Putamen (tissue), 1 donor: ENCODE data around the gene CPLX1.

Experiments used
- DNase-seq: peaks from one replicate; pipeline ENCODE4 v3.0.0-alpha.2; 2016; ENCODE audit warnings: low spot score

Gene CPLX1

DNA sequence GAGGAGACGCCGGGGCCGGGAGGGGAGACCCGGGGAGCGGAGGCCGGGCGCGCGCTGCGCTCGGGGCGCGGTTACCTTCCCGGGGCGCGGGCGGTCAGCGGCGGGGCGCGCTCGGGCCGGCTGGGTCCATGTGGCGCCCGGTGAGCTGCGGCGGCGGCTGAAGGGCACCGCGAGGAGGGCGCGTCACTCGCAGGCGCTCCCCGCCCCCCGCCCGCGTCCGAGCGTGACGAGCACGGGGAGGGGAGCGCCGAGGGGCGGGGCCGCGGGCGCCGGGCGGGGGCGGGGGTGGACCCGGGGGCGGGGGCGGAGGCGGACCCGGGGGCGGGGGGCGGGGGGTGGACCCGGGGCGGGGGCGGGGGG, at the start of gene CPLX1:
Gene CPLX1 (minus strand): TSS at position 159 of the 360 bp plus-strand sequence. CDS start 1,607 bp downstream, outside the sequence.
- no peak for DNase-seq

DNA sequence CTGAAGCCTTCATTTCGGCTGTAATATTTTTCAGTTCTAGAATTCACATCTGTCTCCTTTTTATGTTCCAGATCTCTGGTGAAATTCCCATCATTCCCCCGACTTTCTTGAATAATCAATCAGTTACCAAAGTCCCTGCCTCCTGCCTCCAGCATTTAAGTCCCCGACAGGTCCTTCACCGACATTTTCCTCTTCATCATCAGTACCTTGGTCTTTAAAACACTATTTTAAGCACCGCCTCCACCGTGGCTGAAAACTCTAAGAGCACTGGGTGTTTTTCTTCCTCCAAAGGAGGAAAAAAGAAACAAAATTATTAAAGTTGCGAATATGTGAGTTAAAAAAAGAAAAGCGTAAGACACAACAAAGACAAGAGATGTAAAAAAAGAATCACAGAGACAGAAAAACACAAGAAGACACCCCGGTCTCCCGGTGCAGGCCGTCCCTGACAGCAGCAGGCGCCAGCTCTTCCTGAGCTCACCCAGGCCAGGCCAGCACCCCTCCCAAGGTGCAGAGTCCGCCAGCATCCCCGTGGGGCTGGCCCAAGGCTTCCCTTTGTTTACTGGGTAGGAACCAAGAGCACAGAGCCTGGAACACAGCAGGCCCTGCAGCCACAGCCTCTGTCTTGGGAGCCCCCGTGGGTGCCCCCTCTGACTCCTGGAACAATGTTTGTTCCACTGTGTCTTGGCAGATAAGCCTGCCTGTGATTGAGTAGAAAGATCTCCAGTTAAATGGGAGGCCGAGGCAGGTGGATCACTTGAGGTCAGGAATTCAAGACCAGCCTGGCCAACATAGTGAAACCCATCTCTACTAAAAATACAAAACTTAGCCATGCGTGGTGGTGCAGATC, 49.3 kb upstream of the CPLX1 start:
- DNase-seq: peak; percentile 39

DNA sequence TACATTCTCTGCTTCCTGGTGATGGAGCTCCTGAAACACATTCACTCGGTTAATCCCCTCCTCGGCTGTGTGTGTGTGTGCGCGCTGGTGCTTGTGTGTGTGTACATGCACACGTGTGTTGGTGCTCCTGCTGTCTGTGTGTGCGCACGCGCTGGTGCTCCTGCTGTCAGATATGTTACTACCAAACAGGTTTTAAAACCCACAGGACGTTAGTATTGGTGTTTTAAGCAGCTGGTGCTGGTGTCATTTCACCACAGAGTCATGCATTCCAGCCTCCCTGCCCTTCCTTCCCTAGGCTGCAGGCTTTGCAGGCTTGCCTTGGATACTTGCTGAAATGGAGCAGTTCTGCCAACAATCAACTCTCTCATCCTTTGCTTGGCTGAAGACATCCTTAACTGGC, 48.1 kb upstream of the CPLX1 start:
- no peak for DNase-seq

DNA sequence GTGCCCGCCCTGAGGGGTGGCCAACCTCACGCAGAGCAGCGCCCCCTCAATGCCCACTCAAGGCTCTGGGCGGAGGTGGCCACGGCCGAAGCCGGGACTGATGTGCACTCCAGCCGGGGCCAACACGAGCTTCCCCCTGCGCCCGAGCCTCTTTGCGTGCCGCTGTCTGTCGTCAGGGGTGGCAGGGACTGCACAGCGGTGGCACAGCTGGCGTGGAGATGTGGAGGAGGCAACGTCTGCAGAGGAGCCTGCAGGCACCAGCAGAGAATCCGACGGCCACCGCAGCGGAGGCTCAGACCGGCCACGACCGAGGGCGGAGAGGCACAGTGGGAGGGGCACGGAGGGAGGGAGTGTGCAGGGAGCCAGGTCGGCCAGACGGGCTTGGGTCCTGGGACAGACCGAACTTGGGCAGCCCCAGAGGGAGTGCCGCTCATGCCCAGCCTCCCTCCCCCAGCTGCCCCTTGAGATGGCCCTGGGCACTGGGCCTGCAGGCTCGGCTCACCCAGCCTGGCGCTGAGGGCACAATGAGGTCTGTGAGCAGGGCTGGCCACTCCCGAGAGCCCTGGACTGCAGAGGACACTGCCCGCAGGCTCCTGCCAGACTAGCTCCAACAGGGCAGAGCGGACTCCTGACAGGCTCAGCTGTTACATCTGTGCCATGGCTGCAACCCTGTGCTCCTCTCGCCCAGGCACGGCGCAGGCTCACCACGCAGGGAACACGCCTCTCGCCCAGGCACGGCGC, 46.5 kb upstream of the CPLX1 start:
- DNase-seq: peak; percentile 22

- no peak for DNase-seq
Observed at GRCh38 chr4:871484-871883, 45.6 kb upstream of the CPLX1 start.

DNA sequence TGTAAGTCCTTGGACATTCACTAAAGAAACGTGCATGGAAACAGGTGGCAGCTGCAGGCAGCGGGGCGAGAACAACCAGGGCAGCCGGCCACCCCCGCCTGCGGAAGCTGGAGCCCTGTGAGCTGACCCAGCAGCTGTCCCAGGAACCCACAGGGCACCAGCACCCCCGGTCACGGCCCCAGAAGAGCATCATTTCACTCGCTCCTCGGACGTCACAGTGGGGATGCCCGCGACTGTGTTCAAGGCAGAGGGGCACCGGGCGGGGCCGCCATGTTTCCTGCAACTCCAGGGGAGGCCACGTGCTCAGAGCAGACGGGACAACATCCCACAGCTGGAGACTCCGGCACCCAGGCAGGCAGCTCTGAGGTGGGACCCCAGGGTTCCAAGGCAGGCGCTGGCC, 45.0 kb upstream of the CPLX1 start:
- DNase-seq: no peak

DNA sequence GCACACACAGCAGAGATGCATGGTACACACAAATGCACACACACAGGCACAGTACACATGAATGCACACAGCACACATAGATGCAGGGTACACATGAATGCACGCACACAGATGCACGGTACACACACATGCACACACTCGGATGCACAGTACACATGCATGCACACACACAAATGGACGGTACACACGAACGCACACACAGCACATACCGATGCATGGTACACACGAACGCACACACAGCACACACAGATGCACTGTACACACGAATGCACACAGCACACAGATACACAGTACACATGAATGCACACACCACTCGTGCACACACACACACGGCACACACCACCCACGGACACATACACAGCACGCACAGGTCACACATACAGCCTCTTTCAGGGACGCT, 43.8 kb upstream of the CPLX1 start:
- no peak for DNase-seq

DNA sequence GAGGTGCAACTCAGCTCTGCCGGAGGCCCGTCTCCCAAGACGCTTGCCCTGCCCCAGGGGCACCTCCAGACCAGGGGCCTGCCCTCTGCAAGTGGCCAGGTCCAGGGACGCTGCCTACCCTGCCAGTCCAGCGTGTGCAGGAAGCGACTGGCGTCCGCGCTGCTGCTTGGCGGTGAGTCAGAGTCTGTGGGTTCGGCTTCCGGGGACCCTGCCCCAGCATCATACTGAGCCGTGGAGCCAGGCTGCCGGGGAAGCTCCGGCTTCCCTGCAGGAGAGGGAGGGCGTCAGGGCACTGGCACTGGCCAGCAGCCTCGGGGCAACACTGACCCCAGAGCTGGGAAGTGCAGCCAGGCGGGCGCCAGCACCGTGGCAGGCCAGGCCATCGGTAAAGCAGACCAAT, 42.5 kb upstream of the CPLX1 start:
- DNase-seq: no peak

DNA sequence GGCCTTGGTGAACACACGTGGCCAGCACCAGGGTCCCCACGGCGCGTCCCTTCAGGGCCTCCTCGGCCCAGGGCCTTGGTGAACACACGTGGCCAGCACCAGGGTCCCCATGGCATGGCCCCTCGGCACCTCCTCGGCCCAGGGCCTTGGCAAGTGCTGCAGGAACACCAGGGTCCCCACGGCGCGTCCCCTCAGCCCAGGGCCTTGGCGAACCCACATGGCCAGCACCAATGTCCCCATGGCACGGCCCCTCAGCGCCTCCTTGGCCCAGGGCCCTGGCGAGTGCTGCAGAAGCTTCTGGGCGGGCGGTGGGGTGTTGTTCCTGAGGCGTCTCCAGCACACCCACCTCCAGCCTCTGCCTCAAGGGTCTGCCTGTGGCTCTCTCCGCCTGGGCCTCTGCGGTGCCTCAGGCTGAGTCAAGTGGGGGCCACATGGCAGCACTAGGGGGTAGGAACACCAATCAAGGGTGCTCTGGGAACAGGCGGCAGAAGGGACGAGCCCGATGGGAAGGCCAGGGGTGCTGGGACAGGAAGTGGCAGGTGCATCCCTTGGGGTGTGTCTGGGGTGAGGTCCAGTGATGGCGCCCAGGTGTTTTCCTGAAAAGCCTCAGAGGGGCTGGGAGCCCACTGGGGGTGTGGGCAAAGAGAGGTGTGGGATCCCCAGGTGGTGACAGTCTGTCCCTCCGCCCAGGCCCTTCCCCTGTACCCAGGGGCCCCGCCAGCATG, 41.8 kb upstream of the CPLX1 start:
- no peak for DNase-seq

DNA sequence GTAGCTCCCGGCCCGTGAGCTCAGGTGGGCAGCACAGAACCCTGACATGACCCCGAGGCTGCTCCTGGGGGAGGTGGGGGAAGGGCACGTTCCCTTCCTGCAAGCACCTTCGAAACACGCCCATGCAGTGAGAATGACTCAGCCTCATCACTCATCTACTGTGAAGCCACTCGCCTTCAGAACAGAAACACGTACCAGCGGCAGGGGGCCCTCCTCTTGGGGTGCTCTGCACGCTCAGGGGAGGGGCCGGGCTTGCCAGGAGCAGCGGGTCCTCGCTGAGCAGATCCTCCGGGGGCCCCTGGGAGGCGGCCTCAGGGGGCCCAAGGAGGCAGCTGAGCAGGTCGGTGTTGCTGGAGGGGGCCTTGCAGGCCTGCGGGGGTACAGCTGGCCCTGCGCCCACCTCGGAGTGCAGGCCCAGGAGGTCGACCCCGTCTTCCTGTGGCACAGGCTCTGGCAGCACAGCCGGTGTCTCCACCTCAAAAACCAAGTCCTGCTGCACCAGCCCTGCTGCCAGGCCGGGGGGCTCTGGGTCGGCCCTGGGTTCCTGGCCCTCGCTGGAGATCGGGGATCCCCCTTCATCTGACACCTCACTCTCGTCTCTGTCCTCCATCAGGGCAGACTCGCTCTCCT, 40.9 kb upstream of the CPLX1 start:
- DNase-seq: peak; percentile 72

DNA sequence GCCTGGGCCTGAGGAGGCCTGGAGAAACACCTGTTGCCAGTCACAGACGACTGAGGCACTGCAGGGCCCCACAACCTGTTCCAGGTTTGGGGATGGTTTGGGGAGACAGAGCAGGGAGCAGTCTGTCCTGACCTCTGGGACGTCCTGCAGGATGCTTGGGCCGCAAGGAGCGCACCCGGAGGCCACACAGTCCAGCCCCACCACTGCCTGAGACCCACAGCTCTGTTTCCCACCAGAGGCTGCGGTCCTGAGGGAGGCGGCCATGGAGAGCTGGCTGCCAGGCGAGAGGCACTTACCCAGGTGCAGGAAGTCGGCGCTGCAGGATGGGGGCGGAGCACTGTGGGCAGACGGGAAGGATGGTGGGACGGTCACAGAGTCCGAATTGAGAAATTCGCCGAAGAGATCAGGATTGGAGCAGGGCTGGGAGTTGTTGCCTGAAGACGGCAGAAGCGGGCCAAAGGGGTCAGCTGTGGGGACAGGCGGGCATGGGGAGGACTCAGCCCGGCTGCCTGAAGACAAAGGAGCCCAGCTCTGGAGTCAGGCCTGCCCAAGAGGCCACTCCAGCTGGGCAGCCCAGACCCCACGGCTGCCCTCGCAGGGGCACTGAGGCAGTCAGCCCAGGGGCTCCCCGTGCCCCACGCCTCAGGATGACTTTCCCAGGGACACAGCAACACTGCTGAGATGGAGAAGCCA, 40.3 kb upstream of the CPLX1 start:
- no peak for DNase-seq

- no peak for DNase-seq
Observed at GRCh38 chr4:865572-865971, 39.6 kb upstream of the CPLX1 start.

DNA sequence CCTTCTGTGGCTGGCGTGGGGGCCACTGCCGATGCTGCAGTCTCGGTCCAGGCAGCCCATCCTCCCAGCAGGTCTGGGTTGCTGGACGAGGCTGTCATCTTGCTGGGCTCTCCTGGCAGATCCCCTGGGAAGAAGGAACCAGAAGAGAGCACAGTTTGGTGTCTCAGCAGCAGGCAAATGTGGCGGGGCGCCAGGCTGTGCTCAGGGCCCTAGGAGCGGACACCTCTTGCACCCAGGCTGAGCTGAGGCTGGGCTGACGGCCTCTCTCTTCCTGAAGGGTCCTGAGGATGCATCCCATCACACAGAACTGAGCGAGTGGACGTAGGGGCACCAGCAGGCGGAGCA, 39.2 kb upstream of the CPLX1 start:
- no peak for DNase-seq

DNA sequence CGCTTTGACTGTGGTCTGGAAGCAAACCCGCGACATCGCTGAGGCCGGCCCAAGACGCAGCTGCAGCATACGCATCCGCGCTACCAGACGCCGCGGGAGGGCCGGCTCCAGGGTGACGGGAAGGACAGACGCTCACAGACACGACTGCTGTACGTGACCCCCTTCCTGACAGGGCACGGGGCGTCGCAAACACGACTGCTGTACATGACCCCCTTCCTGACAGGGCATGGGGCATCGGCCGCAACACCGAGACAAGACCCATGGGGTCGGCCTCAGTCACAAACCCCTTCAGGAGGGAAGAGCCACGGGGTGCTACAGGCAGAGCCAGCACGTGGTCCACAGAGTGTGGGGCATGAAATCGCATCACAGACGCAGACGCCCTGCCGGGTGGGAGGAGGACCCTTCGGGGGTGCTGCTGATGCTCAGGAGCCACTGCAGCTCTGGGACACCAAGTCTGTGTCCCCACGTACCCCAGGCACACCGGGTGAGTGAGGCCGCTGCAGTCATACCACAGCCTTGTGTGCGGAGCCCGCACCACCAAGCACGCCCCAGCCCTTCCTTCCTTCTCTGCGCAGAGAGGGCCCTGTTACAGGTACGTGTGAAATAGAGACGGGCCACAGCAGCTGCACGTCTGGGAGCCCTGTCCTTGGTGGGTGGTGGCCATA, 38.7 kb upstream of the CPLX1 start:
- no peak for DNase-seq

DNA sequence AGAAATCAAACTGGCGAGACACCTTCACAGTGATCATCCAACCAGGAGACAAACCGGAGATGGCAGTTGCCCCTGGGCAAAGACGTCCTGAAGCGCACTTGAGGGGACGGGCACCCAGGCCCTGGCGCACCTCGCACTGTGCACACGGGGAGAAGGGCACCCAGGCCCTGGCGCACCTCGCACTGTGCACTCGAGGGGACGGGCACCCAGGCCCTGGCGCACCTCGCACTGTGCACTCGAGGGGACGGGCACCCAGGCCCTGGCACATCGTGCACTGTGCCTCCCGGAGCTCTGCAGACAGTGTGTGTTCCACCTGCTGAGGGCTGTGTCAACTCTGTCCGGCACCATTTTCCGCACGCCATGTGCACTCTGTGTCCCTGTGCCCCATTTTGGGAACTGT, 34.6 kb upstream of the CPLX1 start:
- DNase-seq: no peak

GRCh38 chr4:859496-859895, 33.6 kb upstream of the CPLX1 start:
- no peak for DNase-seq

DNA sequence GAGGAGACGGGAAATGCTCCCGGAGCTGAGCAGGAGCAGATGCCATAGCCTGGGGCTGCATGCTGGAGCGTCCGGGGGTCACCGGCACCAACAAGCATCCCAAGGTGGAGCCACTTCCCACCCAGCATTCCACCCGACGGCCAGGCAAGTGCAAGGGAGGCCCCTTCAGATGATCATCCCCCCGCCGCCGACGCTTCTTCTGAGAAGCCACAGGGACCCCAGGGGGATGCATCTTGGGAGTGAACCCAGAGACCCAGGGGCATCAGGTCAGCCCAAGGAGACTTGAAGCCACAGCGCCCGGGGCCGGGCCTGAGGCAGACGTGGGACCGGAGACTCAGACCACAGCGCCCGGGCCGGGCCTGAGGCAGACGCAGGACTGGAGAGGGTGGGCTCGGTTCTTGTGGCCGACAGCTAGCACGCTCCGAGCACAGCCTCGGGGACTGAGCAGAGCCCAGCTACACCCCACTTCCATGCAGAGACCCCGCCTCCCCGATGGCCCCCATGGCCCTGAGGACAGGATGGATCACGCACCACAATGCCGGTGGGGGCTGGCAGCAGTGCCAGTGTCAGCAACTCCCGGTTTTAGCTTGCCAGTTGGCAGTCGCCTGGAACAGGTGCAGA, 33.0 kb upstream of the CPLX1 start:
- no peak for DNase-seq

GRCh38 chr4:858041-858481, 32.1 kb upstream of the CPLX1 start:
- no peak for DNase-seq

- DNase-seq: no peak
Observed at GRCh38 chr4:857461-857860, 31.5 kb upstream of the CPLX1 start.

GRCh38 chr4:856225-856901, 30.4 kb upstream of the CPLX1 start:
- no peak for DNase-seq
